ENCODE data around the gene JARID2.

Gene JARID2

DNA sequence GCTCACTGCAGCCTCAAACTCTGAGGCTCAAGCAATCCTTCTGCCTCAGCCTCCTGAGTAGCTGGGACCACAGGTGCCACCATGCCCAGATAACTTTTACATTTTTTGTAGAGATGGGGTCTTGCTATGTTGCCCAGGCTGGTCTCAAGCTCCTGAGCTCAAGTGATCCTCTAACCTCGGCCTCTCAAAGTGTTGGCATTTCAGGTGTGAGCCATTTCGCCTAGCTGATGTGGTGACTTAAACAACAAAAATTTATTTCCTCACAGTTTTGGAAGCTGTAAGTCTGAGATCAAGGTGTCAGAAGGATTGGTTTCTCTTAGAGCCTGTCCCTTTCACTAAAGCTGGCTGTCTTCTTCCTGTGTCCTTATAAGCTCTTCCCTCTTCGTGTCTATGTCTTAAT is 15.0 kb upstream of the JARID2 start:
- H3K4me1 ChIP-seq (ENCODE audit: insufficient read depth, low read length, severe bottlenecking), result no peaks in the 10 kb centered on the region
- no peak overlapping the region for H2AFZ ChIP-seq (ENCODE audit: low read length)
- H3K27me3 ChIP-seq (ENCODE audit: insufficient read depth, low read length), result no peaks in the 10 kb centered on the region
- H3K27ac ChIP-seq (ENCODE audit: low read depth, low read length, poor library complexity, severe bottlenecking), result no peak overlapping the region
- no peaks in the 10 kb centered on the region for H3K9me2 ChIP-seq (ENCODE audit: low read depth, low read length)
- no peak overlapping the region for H3K4me3 ChIP-seq (ENCODE audit: low read depth, low read length, poor library complexity, severe bottlenecking)
- H3K9ac ChIP-seq (ENCODE audit: low read length), result no peak overlapping the region
- no peaks in the 10 kb centered on the region for H3K36me3 ChIP-seq (ENCODE audit: insufficient read depth, low read length)
- H3F3A ChIP-seq (ENCODE audit: insufficient read depth, low read length), result no peaks in the 10 kb centered on the region
- no peaks in the 10 kb centered on the region for H3K79me2 ChIP-seq (ENCODE audit: insufficient read depth, low read length)
- no peaks in the 10 kb centered on the region for H3K9me3 ChIP-seq (ENCODE audit: low read length)
- TF ChIP-seq EZH2 (IDR thresholded peaks at IDR 0.05; ENCODE audit: borderline replicate concordance, low read length), result no peak
- TF ChIP-seq, protein P1, sequence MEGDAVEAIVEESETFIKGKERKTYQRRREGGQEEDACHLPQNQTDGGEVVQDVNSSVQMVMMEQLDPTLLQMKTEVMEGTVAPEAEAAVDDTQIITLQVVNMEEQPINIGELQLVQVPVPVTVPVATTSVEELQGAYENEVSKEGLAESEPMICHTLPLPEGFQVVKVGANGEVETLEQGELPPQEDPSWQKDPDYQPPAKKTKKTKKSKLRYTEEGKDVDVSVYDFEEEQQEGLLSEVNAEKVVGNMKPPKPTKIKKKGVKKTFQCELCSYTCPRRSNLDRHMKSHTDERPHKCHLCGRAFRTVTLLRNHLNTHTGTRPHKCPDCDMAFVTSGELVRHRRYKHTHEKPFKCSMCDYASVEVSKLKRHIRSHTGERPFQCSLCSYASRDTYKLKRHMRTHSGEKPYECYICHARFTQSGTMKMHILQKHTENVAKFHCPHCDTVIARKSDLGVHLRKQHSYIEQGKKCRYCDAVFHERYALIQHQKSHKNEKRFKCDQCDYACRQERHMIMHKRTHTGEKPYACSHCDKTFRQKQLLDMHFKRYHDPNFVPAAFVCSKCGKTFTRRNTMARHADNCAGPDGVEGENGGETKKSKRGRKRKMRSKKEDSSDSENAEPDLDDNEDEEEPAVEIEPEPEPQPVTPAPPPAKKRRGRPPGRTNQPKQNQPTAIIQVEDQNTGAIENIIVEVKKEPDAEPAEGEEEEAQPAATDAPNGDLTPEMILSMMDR (IDR thresholded peaks at IDR 0.05; ENCODE audit: low read length), result no peak
- no peak overlapping the region for H3K4me2 ChIP-seq (ENCODE audit: low read length)
- H4K20me1 ChIP-seq (ENCODE audit: insufficient read depth, low read length), result no peaks in the 10 kb centered on the region

DNA sequence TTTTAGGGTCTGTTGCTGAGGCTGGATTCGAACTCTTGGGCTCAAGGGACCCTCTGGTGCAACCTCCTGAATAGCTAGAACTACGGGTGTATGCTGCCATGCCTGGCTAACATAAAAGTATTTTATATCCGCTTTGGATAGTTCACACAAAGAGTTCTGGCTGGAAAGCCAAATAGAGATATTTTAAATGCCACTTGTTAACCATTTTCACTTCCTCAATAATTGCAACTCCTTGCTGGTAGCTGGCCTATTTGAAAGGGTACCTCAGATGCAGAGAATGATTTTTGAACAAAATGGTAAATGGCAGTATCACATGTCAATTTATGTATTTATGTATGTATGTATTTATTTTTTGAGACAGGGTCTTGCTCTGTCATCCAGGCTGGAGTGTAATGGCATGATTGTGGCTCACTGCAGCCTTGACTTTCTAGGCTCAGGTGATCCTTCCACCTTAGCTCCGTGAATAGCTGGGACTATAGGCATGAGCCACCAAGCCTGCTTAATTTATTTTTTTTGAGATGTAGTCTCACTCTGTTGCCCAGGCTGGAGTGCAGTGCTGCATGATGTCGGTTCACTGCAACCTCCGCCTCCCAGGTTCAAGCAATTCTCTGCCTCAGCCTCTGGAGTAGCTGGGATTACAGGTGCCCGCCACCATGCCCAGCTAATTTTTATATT is 12.9 kb upstream of the JARID2 start:
- Histone ChIP-seq H3K4me1 (ENCODE audit: insufficient read depth, low read length, severe bottlenecking) (no peaks in the 10 kb centered on the region), H3K36me3 (ENCODE audit: insufficient read depth, low read length) (no peaks in the 10 kb centered on the region), H3K9ac (ENCODE audit: low read length) (no peak overlapping the region), H3K79me2 (ENCODE audit: insufficient read depth, low read length) (no peaks in the 10 kb centered on the region), H3K9me3 (ENCODE audit: low read length) (no peaks in the 10 kb centered on the region), H3K4me3 (ENCODE audit: low read depth, low read length, poor library complexity, severe bottlenecking) (no peak overlapping the region), H3K27ac (ENCODE audit: low read depth, low read length, poor library complexity, severe bottlenecking) (no peak overlapping the region), H4K20me1 (ENCODE audit: insufficient read depth, low read length) (no peaks in the 10 kb centered on the region), H2AFZ (ENCODE audit: low read length) (no peak overlapping the region), H3K4me2 (ENCODE audit: low read length) (no peak overlapping the region), H3F3A (ENCODE audit: insufficient read depth, low read length) (no peaks in the 10 kb centered on the region), H3K9me2 (ENCODE audit: low read depth, low read length) (no peaks in the 10 kb centered on the region), H3K27me3 (ENCODE audit: insufficient read depth, low read length) (no peaks in the 10 kb centered on the region)
- TF ChIP-seq, protein P1 (IDR thresholded peaks at IDR 0.05; ENCODE audit: low read length), result no peak
- no peak for TF ChIP-seq EZH2 (IDR thresholded peaks at IDR 0.05; ENCODE audit: borderline replicate concordance, low read length)

DNA sequence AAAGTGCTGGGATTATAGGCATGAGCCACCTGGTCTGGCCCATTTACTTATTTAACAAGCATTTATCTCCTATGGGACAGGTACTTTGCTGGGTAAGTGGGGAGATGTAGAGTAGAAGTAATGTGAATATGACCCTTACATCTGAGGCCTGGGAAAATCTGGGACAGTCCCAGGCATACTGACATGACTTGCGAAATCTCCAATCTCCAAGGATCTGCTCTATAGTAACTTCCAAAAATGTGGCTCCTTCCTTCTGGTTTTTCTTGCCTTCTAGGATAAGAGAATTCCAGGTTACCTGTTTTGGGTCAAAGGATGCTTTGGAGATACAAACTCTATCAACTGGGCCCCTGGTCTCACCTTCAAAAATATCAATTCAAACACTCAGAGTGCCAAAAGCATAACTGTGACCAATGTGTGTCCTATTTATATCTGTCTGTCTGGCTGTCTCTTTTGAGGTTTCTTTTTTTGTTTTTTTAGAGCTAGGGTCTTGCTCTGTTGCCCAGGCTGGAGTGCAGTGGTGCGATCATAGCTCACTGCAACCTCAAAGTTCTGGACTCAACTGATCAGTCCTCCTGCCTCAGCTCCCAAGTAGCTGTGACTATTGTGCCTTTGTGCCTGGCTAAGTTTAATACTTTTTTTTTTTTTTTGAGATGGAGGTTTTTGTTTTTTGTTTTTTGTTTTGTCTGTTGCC is 11.7 kb upstream of the JARID2 start:
- Histone ChIP-seq H3K4me1 (ENCODE audit: insufficient read depth, low read length, severe bottlenecking) (no peaks in the 10 kb centered on the region), H3K9me2 (ENCODE audit: low read depth, low read length) (no peaks in the 10 kb centered on the region), H3K4me3 (ENCODE audit: low read depth, low read length, poor library complexity, severe bottlenecking) (no peak overlapping the region), H3K9me3 (ENCODE audit: low read length) (no peaks in the 10 kb centered on the region), H4K20me1 (ENCODE audit: insufficient read depth, low read length) (no peaks in the 10 kb centered on the region), H3K4me2 (ENCODE audit: low read length) (no peak overlapping the region), H2AFZ (ENCODE audit: low read length) (no peak overlapping the region), H3F3A (ENCODE audit: insufficient read depth, low read length) (no peaks in the 10 kb centered on the region), H3K27ac (ENCODE audit: low read depth, low read length, poor library complexity, severe bottlenecking) (no peak overlapping the region), H3K27me3 (ENCODE audit: insufficient read depth, low read length) (no peaks in the 10 kb centered on the region), H3K79me2 (ENCODE audit: insufficient read depth, low read length) (no peaks in the 10 kb centered on the region), H3K36me3 (ENCODE audit: insufficient read depth, low read length) (no peaks in the 10 kb centered on the region), H3K9ac (ENCODE audit: low read length) (no peak overlapping the region)
- TF ChIP-seq, protein P1 (IDR thresholded peaks at IDR 0.05; ENCODE audit: low read length), result no peak
- no peak for TF ChIP-seq EZH2 (IDR thresholded peaks at IDR 0.05; ENCODE audit: borderline replicate concordance, low read length)

All from OCI-LY1 (cell line).